H1 (cell line): ENCODE data around the gene SPEF1. TPM values are rescaled to one million over a fixed set of nuclear protein-coding genes. Genes with fewer than 3 reads are reported as not detected.

Source experiments
- EZH2 ChIP-seq: fragments of 200-600 bp; sonication (generic); IDR thresholded peaks from 2 replicates; pipeline ENCODE4 v1.7.1; 2012; ENCODE audit warnings: low read depth, mild to moderate bottlenecking, moderate library complexity, low read length, inconsistent platforms; ENCODE audit not compliant: severe bottlenecking
- polyA plus RNA-seq, 7 experiments: library from polyadenylated mRNA; depleted of rRNA in 3 of 7; stranded (reverse) in 5 of 7; unstranded in 2 of 7; fragments of >200 nt in 5 of 7; fragments of 200-250 nt in 2 of 7; gene quantifications; 1 replicate in 5 of 7; 2 replicates in 1 of 7; 4 replicates in 1 of 7; pipeline versions ENCODE4 v1.2.1 to v1.2.3, GENCODE V29; 2011 to 2013; ENCODE audit warnings: missing spikeins in 2 of 7, mixed read lengths in 2 of 7
- total RNA-seq: library from RNA; stranded (reverse); fragmentation: NEBNext Ultra II Directional; extraction: Animal tissue kit (Norgen Biotek cat#: 25700); gene quantifications from 2 replicates; pipeline ENCODE4 v1.2.1, GENCODE V29; 2021

SPEF1 gene
- total and polyA plus RNA-seq, 2 of the 8 experiments (the other 6 are each of a cell fraction or from before 2014, with no cell fraction given), result 0.51 to 0.71 TPM

- TF ChIP-seq EZH2, result no peak
Measured at GRCh38 chr20:3753098-3753497, 28.1 kb downstream of the SPEF1 start (continued).
